H1 (cell line): Measurements from ENCODE around the gene IFT122. TPM values are rescaled to one million over a fixed set of nuclear protein-coding genes. Genes with fewer than 3 reads are reported as not detected.

Experiments
- CTCF ChIA-PET: fragments of 300-600 bp; sonication (Branson Sonifier 250); formaldehyde crosslinking; loops from one replicate; lab custom pipeline; 2021; ENCODE audit not compliant: partially characterized antibody; lab: Charles Lee
- POLR2A ChIA-PET: fragments of 300-600 bp; sonication (Branson Sonifier 250); formaldehyde crosslinking; loops from one replicate; lab custom pipeline; 2021; ENCODE audit warnings: inconsistent platforms; ENCODE audit not compliant: partially characterized antibody; lab: Charles Lee
- DNase-seq, 2 experiments: peaks; one replicate each; pipeline versions ENCODE4 v3.0.0 to v3.0.0-alpha.2; 2010 to 2022; ENCODE audit warnings: low spot score in 2 of 2, low read depth in 1 of 2, mixed read lengths in 1 of 2
- FAIRE-seq: peaks from 2 replicates; lab custom pipeline; 2011; peaks lifted over from hg19 to GRCh38; lab: Jason Lieb, UNC
- H2AFZ ChIP-seq: 2 replicates; pipeline ENCODE4 v1.8.1; 2012; ENCODE audit warnings: low read length, inconsistent platforms
- H2AK5ac ChIP-seq: 2 replicates; pipeline ENCODE4 v1.6.1; 2013; ENCODE audit warnings: low read depth, low read length
- H2BK120ac ChIP-seq: replicated peaks from 2 replicates; pipeline ENCODE3; 2013; ENCODE audit warnings: low read depth, low read length, inconsistent platforms
- H2BK12ac ChIP-seq: 2 replicates; pipeline ENCODE4 v1.6.1; 2013; ENCODE audit warnings: low read depth, low read length
- H2BK15ac ChIP-seq: 2 replicates; pipeline ENCODE4 v1.6.1; 2013; ENCODE audit warnings: low read length
- H2BK20ac ChIP-seq: 2 replicates; pipeline ENCODE4 v1.6.1; 2013; ENCODE audit warnings: low read length
- H2BK5ac ChIP-seq: 2 replicates; pipeline ENCODE4 v1.6.1; 2013; ENCODE audit warnings: low read depth, low read length
- H3K14ac ChIP-seq: 2 replicates; pipeline ENCODE4 v1.6.1; 2013; ENCODE audit warnings: inconsistent platforms; ENCODE audit not compliant: insufficient read length
- H3K18ac ChIP-seq: 2 replicates; pipeline ENCODE4 v1.6.1; 2013; ENCODE audit warnings: low read length; ENCODE audit errors: extremely low read depth
- H3K23ac ChIP-seq: 2 replicates; pipeline ENCODE4 v1.6.1; 2013; ENCODE audit warnings: inconsistent platforms; ENCODE audit not compliant: insufficient read length
- H3K23me2 ChIP-seq: 2 replicates; pipeline ENCODE4 v1.6.1; 2013; ENCODE audit warnings: low read depth, low read length
- H3K27ac ChIP-seq: 2 replicates; pipeline ENCODE4 v1.6.1; 2011; ENCODE audit warnings: low read depth, low read length, inconsistent platforms
- H3K27me3 ChIP-seq, 4 experiments: replicated peaks in 1 of 4; 1 replicate in 1 of 4; 2 replicates in 3 of 4; pipeline versions ENCODE4 v1.6.1 to v1.8.1; 2011 to 2013; ENCODE audit warnings: low read length in 3 of 4, mild to moderate bottlenecking in 3 of 4, inconsistent platforms in 2 of 4, mixed read lengths in 2 of 4, moderate library complexity in 1 of 4; ENCODE audit not compliant: control insufficient read depth in 3 of 4, insufficient read depth in 3 of 4; ENCODE audit errors: extremely low read depth in 1 of 4
- H3K36me3 ChIP-seq, 4 experiments: 2 replicates each; pipeline versions ENCODE4 v1.6.1 to v1.8.1; 2011 to 2013; ENCODE audit warnings: mild to moderate bottlenecking in 4 of 4, low read length in 3 of 4, moderate library complexity in 2 of 4, control low read depth in 1 of 4, inconsistent platforms in 1 of 4; ENCODE audit not compliant: insufficient read depth in 4 of 4, control insufficient read depth in 2 of 4
- H3K4ac ChIP-seq: replicated peaks from 2 replicates; pipeline ENCODE3; 2013; ENCODE audit warnings: low read length, low read depth, mixed read lengths, inconsistent platforms; ENCODE audit not compliant: insufficient read length
- H3K4me1 ChIP-seq, 4 experiments: replicated peaks in 1 of 4; 1 replicate in 1 of 4; 2 replicates in 3 of 4; pipeline versions ENCODE4 v1.6.1 to v1.8.1; 2011 to 2013; ENCODE audit warnings: low read length in 3 of 4, inconsistent platforms in 2 of 4, mixed read lengths in 1 of 4; ENCODE audit not compliant: insufficient read depth in 4 of 4, control insufficient read depth in 3 of 4
- H3K4me2 ChIP-seq, 2 experiments: 2 replicates each; pipeline versions ENCODE4 v1.6.1 to v1.8.1; 2011 to 2013; ENCODE audit warnings: low read depth in 2 of 2, low read length in 2 of 2, control low read depth in 1 of 2, inconsistent platforms in 1 of 2, mild to moderate bottlenecking in 1 of 2; ENCODE audit not compliant: insufficient read depth in 1 of 2
- H3K4me3 ChIP-seq, 4 experiments: fragments of 200-600, 300-600 bp in 1 of 4; sonication (generic), shearing (Covaris generic), sonication (Bioruptor Twin) in 1 of 4; 2 replicates each; pipeline versions ENCODE4 v1.5.1 to v1.8.1; 2011 to 2016; ENCODE audit warnings: low read length in 4 of 4, low read depth in 3 of 4, control low read depth in 2 of 4, inconsistent platforms in 2 of 4, mild to moderate bottlenecking in 2 of 4, mixed read lengths in 1 of 4, moderate library complexity in 1 of 4; ENCODE audit not compliant: insufficient read depth in 2 of 4; ENCODE audit errors: extremely low read depth in 1 of 4
- H3K56ac ChIP-seq: replicated peaks from 2 replicates; pipeline ENCODE3; 2013; ENCODE audit warnings: low read depth, mild to moderate bottlenecking, mixed read lengths, low read length, inconsistent platforms; ENCODE audit not compliant: insufficient read length
- H3K79me1 ChIP-seq: 2 replicates; pipeline ENCODE4 v1.6.1; 2013; ENCODE audit warnings: low read depth, low read length, control low read depth
- H3K79me2 ChIP-seq, 2 experiments: 2 replicates each; pipeline versions ENCODE4 v1.6.1 to v1.8.1; 2012 to 2013; ENCODE audit warnings: low read length in 2 of 2, mild to moderate bottlenecking in 2 of 2, inconsistent platforms in 1 of 2; ENCODE audit not compliant: insufficient read depth in 2 of 2, control insufficient read depth in 1 of 2
- H3K9ac ChIP-seq, 4 experiments: replicated peaks in 1 of 4; 1 replicate in 1 of 4; 2 replicates in 3 of 4; pipeline versions ENCODE4 v1.6.1 to v1.8.1; 2011 to 2013; ENCODE audit warnings: low read depth in 3 of 4, low read length in 3 of 4, control low read depth in 2 of 4, mild to moderate bottlenecking in 2 of 4, moderate library complexity in 2 of 4, inconsistent platforms in 1 of 4; ENCODE audit errors: extremely low read depth in 1 of 4
- H3K9me3 ChIP-seq, 2 experiments: 2 replicates each; pipeline versions ENCODE4 v1.6.1 to v1.8.1; 2012 to 2013; ENCODE audit warnings: mild to moderate bottlenecking in 2 of 2, moderate library complexity in 2 of 2, control low read depth in 1 of 2, inconsistent platforms in 1 of 2, low read depth in 1 of 2, low read length in 1 of 2, mixed read lengths in 1 of 2; ENCODE audit not compliant: insufficient read depth in 2 of 2
- H4K20me1 ChIP-seq, 2 experiments: replicated peaks in 1 of 2; 2 replicates each; pipeline versions ENCODE3 to v1.8.1; 2011 to 2013; ENCODE audit warnings: inconsistent platforms in 2 of 2, low read length in 2 of 2, mild to moderate bottlenecking in 1 of 2; ENCODE audit not compliant: insufficient read depth in 2 of 2, control insufficient read depth in 1 of 2
- H4K5ac ChIP-seq: 2 replicates; pipeline ENCODE4 v1.6.1; 2013; ENCODE audit warnings: low read length, low read depth, mixed read lengths, inconsistent platforms; ENCODE audit not compliant: insufficient read length
- H4K8ac ChIP-seq: 2 replicates; pipeline ENCODE4 v1.8.0; 2013; ENCODE audit warnings: mild to moderate bottlenecking, moderate library complexity, low read length, inconsistent platforms; ENCODE audit not compliant: insufficient read depth; ENCODE audit errors: extremely low read depth
- H4K91ac ChIP-seq: replicated peaks from 2 replicates; pipeline ENCODE3; 2013; ENCODE audit warnings: low read length, mixed read lengths, inconsistent platforms; ENCODE audit not compliant: insufficient read length
- SP2 ChIP-seq: IDR thresholded peaks from 2 replicates; pipeline ENCODE4 v1.6.1; 2012; ENCODE audit warnings: mild to moderate bottlenecking, low read length, inconsistent platforms
- WGBS, 2 experiments: shearing (Covaris generic) in 1 of 2; methylation state at CpG; one replicate each; pipeline versions ENCODE4 v1.1.6 to v1.1.7; 2013 to 2015; ENCODE audit warnings: low lambda C conversion rate in 2 of 2, mixed read lengths in 2 of 2, inconsistent platforms in 1 of 2, low coverage in 1 of 2, missing lambda C conversion rate in 1 of 2; ENCODE audit not compliant: insufficient replicate concordance in 2 of 2, insufficient coverage in 1 of 2, insufficient read length in 1 of 2; ENCODE audit errors: extremely low coverage in 1 of 2, missing lambda C conversion rate in 1 of 2; 5-methylcytosine and 5-hydroxymethylcytosine counted together
- polyA plus RNA-seq, 7 experiments: library from polyadenylated mRNA; depleted of rRNA in 3 of 7; stranded (reverse) in 5 of 7; unstranded in 2 of 7; fragments of >200 nt in 5 of 7; fragments of 200-250 nt in 2 of 7; gene quantifications; 1 replicate in 5 of 7; 2 replicates in 1 of 7; 4 replicates in 1 of 7; pipeline versions ENCODE4 v1.2.1 to v1.2.3, GENCODE V29; 2011 to 2013; ENCODE audit warnings: missing spikeins in 2 of 7, mixed read lengths in 2 of 7
- total RNA-seq: library from RNA; stranded (reverse); fragmentation: NEBNext Ultra II Directional; extraction: Animal tissue kit (Norgen Biotek cat#: 25700); gene quantifications from 2 replicates; pipeline ENCODE4 v1.2.1, GENCODE V29; 2021

The IFT122 gene
- total and polyA plus RNA-seq, 2 of the 8 experiments (the other 6 are each of a cell fraction or from before 2014, with no cell fraction given): 23.7 to 25.1 TPM

- FAIRE-seq (no peak), DNase-seq (no peak)
- H3K79me2 ChIP-seq: no peaks in the 10 kb centered on the region
- H3K36me3 ChIP-seq: no peaks in the 10 kb centered on the region; a peak in 1 of 8 replicates
- H3K23me2 ChIP-seq: no peaks in the 10 kb centered on the region
- H3K79me1 ChIP-seq: no peaks in the 10 kb centered on the region
- no peak overlapping the region for H2BK120ac ChIP-seq
- H3K4ac ChIP-seq: no peak overlapping the region
- H3K4me2 ChIP-seq: no peak overlapping the region
- no peak overlapping the region for H2AK5ac ChIP-seq
- H4K5ac ChIP-seq: no peak overlapping the region
- no peak overlapping the region for H2BK12ac ChIP-seq
- CTCF ChIA-PET: interaction anchor here (11.3 kb wide), 1 partner anchor 71 kb away, joined by 93 read pairs; no protein-coding TSS in a partner anchor
- H3K18ac ChIP-seq: no peak overlapping the region
- no peak overlapping the region for H2BK20ac ChIP-seq
- H3K27ac ChIP-seq: no peak overlapping the region
- no peak overlapping the region; the same call in 1 of the 2 replicates for H4K8ac ChIP-seq
- H3K4me1 ChIP-seq: peaks cover 0 to 11% (median 6%) of the 10 kb centered on the region in 4 experiments; a peak in 4 of 7 replicates
- no peak overlapping the region for H2BK15ac ChIP-seq
- no peaks in the 10 kb centered on the region for H3K9me3 ChIP-seq
- POLR2A ChIA-PET: no interaction called here
- H2AFZ ChIP-seq: no peak overlapping the region
- no peak overlapping the region for H2BK5ac ChIP-seq
- no peak overlapping the region for H3K14ac ChIP-seq
- 92% methylated on average over 13 of the region's 16 CpGs; no CpG with 5 or more reads in 1 of the 2 experiments for WGBS, 2 experiments
- no peak overlapping the region for H4K91ac ChIP-seq
- H3K56ac ChIP-seq: no peak overlapping the region
- peaks cover 0 to 1% of the 10 kb centered on the region in 2 experiments for H4K20me1 ChIP-seq
- H3K27me3 ChIP-seq: no peaks in the 10 kb centered on the region
- no peak overlapping the region for H3K4me3 ChIP-seq
- no peak overlapping the region for H3K23ac ChIP-seq
- no peak overlapping the region for H3K9ac ChIP-seq
- no peak for TF ChIP-seq SP2
These were observed 120.3 kb downstream of the IFT122 start for GRCh38 chr3:129560269-129560787.
